COR-L47 (cell line): ENCODE results near the gene RHOC.

Experiments
- DNase-seq: peaks from one replicate; lab custom pipeline; 2025; lab: John Stamatoyannopoulos, UW

RHOC gene

DNA sequence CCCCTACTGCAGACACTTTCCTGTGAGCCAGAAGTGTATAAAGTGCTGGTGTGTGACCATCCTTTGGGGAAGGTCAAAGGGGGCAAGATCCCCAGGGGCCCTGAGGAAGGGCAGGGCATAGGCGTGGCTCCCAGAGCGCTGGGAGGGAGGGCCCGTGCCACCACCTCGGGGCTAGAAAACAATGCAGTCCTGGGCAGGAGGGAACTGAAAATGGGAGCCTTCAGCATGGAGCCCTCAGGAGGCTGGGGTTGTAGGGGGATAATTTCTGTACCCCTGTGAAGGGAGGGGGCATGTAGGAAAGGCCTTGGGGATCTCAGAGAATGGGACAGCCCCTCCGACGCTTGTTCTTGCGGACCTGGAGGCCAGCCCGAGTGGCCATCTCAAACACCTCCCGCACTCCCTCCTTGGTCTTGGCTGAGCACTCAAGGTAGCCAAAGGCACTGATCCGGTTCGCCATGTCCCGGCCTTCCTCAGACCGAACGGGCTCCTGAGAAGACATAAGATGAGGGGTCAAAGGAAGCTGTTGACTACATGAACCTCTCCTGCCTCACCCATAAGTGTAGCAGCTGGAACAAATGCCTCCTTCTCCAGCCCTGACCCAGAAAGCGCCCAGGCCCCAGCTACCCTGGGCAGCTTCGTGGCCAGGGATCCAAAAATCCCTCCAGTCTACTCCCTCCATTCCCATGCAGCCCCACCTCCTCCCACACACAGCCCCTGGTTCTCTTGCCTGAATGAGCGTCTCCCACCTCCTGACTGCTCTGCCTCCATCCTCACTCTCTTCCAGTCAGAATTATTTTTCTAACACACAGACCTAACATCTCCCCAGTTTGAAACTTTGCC, 5.5 kb downstream of the RHOC start:
- DNase-seq: no peak

DNA sequence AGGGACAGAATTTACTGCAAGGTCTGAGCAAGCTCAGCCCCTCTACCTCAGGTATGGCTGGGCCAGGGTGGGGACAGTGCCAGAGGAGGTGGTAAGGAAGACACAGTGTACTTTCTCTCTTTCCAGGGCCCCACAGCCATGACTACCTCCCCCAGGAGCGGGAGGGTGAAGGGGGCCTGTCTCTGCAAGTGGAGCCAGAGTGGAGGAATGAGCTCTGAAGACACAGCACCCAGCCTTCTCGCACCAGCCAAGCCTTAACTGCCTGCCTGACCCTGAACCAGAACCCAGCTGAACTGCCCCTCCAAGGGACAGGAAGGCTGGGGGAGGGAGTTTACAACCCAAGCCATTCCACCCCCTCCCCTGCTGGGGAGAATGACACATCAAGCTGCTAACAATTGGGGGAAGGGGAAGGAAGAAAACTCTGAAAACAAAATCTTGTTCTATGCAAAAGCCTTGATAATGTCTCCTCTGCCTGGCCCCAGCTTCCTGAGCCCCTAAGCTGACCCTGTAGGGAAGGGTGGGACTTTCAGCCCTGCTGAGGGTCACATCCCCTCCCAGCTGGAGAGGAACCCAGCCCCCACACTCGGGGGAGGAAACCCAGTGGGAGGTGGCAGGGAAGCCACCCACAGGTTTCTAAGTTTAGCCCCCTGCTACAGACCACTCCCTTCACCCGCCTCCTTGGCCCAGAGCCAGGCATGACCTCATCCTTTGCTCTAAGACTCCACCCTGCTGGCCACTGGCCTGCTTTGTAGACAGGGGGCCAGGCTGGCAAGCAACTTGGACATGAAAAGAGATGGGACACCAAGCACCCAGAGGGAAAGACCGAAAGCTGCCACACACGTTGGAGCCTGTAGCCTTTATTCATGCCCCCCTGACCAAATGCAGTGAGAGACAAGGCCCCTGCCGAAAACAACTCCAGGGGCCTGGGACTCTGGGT, 6.4 kb downstream of the RHOC start:
- DNase-seq: peak; percentile 78

DNA sequence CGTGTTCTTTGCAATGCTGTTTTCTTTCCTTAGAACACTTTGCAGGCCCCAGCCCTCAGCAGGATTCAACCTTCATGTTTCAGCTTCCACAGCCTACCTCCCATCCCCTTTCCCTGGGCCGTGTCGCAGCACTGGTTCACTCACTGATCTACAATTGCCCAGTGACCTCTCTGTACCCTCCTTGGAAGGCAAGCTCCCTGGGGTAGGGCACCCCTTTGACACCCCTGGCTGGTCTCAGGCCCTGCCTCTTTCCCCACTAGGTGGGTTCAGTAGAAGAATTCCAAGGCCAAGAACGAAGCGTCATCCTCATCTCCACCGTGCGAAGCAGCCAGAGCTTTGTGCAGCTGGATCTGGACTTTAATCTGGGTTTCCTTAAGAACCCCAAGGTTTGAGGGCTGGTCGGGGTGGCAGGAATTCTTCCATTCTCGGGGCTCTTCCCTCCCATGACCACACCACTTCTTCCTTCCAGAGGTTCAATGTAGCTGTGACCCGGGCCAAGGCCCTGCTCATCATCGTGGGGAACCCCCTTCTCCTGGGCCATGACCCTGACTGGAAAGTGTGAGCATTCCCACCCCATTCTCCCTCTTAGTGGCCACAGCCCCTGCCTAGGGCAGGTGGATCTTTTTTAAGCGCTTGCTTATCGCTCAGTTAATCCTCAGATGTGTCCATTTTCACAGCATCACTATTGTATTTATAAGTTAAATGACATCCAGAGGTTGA, 7.3 kb downstream of the RHOC start:
- no peak for DNase-seq

DNA sequence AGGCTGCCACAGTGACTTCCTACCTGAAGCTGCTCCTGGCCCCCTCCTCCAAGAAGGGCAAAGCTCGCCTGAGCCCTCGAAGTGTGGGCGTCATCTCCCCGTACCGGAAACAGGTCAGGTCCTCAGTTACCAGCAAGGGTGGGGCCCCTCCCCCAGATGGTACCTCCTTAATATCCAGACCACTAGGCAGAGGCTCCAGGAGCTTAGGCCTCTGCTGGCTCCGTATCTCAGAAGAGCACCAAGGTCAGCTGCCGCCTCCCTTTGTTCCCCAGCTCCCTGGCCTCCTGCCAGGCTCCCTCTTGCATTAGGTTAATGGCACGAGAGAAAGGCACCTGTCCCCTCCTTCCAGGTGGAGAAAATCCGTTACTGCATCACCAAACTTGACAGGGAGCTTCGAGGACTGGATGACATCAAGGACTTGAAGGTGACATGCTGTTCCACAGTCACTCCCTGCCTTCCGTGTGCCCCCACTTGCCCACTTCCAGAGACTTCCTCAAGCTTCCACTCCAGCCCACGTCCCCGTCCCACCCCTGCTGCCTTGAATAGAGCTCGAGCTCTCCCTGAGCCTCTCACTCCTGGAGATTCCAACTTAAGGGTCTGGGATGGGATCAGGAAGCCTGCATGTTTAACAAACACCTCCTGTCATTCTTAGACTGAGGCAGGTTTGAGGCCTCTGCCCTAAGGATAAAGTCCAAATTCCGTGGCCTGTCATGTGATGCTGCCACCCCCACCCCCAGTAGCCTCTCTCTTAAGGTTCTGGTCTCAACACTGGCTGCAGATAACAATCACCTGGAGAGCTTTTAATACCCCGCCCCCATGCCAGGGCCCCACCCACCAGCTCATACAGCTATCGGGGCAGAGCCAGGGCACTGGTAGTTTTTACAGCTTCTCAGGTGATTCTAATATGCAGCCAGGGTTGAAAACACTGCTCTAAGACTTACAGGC, 8.3 kb downstream of the RHOC start:
- DNase-seq: peak; percentile 69

DNA sequence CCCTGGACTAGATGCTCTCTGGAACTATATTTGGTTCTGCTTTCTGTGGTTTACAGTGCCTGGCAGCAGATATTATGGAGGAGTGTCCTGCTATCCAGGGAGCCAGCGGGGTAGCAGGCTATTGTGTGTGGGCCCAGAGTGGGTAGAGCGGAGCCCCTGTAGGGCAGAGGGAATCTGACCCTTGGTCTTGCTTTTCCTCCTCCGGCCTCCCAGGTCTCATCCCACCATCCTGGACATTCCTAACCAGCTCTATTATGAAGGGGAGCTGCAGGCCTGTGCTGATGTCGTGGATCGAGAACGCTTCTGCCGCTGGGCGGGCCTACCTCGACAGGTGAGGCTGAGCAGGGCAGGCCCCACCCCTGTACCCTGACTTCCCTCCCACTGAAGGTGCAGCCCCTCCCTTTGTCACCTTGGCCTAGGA, 9.1 kb downstream of the RHOC start:
- no peak for DNase-seq

DNA sequence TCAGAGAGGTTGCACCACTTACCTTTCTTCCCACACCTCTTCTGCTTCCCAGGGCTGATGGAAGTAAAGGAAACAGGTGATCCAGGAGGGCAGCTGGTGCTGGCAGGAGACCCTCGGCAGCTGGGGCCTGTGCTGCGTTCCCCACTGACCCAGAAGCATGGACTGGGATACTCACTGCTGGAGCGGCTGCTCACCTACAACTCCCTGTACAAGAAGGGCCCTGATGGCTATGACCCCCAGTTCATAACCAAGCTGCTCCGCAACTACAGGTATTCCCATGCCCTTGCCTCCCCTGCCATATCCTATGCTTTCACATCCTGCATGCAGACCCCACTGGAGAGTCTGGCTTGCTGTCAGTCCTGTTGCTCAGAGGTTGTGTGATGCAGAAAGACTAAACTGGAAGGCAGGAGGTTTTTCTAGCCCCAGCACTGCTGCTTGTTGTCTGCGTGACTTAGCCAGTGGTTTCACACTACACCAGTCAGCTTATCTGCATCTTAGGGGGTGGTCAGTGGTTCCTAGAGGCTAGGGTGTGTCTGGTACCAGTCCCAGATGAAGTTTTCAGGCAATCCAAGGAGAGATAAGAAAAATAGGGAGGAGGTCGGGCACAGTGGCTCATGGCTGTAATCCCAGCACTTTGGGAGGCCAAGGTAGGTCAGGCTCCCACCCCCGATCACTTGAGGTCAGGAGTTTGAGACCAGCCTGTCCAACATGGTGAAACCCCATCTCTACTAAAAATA, 10.2 kb downstream of the RHOC start:
- no peak for DNase-seq

DNA sequence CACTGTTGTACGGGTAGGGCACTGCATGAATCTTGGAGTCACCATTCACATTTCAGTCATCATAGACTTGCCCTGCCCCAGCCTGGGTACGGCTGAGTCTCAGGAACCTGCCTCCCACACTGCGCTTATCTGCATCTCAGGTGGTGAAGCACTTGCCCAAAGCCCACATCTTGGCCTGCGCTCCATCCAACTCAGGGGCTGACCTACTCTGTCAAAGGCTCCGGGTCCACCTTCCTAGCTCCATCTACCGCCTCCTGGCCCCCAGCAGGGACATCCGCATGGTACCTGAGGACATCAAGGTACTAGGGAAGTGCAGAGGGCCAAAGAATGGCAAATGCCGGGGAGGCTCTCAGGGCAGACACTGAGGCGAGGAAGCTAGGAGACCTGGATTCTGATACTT, 11.7 kb downstream of the RHOC start:
- no peak for DNase-seq

DNA sequence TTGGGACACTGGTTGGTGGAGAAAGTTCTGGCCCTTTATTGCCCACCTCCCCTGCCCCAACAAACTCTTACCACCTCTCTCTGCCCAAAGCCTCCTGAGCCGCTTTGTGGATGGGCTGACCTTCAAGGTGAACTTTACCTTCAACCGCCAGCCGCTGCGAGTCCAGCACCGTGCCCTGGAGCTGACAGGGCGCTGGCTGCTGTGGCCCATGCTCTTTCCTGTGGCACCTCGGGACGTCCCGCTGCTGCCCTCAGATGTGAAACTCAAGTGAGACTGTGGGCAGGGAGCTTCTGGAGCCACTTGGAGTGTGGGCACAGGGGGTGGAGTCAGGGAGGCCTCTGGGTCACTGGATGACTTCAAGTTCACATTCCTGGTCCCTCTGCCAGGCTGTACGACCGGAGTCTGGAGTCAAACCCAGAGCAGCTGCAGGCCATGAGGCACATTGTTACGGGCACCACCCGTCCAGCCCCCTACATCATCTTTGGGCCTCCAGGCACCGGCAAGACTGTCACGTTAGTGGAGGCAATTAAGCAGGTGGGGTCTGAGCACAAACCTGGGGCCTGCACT, 12.5 kb downstream of the RHOC start:
- DNase-seq: no peak

DNA sequence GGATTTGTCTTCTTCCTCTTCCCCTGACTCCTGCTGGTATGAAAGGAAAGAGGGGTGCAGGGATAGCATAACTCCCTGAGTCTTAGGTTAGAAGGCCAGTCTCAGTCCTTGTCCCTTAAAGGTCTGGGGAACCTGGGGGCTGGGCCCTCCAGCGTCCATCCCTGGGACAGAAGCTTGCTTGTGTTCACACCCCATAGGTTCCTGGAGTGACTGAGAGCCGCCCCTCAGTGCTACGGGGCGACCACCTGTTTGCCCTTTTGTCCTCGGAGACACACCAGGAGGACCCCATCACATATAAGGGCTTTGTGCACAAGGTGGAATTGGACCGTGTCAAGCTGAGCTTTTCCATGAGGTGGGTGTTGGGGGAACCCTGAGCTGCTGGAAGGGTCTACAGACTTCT, 13.1 kb downstream of the RHOC start:
- DNase-seq: no peak

DNA sequence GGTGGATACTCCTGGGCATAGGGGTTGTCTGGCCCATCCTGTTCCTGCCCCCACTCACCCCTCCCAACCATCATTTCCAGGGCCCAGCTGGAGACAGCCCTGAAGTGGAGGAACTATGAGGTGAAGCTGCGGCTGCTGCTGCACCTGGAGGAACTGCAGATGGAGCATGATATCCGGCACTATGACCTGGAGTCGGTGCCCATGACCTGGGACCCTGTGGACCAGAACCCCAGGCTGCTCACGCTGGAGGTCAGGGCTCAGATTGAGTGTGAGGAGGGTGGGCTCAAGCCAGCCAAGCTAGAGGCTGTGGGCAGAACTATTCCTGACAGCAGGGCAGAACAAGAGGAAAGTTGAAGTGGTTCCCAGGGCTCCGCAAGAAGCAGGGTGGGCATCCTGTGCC, 14.2 kb downstream of the RHOC start:
- DNase-seq: no peak

DNA sequence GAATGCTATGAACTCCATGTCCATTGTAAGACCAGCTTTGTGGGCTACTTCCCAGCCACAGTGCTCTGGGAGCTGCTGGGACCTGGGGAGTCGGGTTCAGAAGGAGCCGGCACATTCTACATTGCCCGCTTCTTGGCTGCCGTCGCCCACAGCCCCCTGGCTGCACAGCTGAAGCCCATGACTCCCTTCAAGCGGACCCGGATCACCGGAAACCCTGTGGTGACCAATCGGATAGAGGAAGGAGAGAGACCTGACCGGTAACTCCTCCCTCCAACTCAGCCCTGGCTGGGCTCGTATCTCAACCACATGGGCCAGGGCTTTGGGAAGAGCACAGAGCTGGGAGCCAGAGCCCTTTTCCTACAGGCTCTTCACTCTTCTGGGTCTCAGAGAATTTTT, 17.1 kb downstream of the RHOC start:
- DNase-seq: no peak

DNA sequence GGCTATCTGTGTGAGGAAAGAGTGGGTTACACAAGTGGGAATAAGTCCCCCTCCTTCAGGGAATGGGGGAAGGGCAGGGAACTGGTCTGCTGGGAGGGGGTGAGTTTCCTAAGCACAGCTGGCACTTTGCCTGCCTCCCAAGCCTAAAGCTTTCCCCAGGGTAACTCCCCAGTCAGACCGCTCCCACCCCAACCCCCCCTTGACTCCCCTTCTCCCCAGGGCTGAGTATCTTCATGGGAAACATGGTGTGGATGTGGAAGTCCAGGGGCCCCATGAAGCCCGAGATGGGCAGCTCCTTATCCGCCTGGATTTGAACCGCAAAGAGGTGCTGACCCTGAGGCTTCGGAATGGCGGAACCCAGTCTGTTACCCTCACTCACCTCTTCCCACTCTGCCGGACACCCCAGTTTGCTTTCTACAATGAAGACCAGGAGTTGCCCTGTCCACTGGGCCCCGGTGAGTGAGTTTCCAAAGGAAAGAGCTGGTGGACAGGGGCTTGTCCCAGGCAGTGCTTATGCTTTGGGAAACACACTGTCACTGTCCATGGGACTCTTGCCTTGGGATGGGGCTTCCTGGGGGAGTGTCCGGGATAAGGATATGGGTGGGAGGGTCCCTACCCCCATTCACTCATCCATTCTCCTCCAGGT, 17.6 kb downstream of the RHOC start:
- DNase-seq: no peak

DNA sequence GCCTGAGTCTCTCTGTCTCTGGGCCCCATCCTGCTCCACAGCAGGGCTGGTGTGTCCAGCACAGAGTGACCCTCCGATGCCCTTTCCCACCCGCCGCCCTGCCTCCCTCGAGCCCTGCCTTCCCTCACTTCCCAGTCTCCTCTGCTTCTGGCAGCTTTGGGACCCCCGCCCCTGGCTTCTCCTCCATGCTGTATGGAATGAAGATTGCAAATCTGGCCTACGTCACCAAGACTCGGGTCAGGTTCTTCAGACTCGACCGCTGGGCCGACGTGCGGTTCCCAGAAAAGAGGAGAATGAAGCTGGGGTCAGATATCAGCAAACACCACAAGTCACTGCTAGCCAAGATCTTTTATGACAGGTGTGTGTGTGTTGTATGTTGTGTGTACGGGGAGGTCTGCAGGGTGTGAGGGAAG, 18.1 kb downstream of the RHOC start:
- no peak for DNase-seq

DNA sequence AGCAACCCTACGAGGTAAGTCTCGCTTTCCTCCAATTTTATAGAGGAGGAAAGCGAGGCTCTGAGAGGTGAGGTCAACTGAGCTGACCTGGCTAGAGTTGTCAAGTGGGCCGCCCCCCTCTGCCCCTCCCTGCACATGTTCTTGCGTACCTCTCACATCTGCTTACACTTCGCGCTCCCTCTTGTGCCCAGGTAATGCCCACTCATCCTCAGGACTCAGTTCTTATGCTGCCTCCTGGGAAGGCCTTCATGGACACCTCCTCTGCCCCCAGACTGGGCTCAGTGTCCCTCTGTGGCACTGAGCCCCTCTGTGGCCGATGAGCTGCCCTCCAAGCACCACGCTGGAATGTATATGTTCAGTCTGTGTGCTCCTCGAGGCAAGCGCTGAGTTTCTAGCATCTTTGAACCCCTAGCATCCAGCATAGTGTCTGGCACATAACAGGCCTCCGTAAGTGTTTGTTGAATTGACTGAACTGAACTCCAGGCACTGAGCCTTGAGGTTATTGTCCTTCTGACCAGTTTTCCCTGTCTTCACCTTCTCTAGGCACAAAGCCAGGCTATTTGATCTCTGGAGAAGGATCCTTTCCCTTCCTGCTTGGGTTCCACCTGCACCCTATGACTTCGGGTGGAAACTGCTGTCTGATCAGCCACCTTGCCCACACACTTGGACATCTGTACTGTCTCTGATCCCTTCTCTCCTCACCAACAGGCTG, 19.0 kb downstream of the RHOC start:
- DNase-seq: no peak

DNA sequence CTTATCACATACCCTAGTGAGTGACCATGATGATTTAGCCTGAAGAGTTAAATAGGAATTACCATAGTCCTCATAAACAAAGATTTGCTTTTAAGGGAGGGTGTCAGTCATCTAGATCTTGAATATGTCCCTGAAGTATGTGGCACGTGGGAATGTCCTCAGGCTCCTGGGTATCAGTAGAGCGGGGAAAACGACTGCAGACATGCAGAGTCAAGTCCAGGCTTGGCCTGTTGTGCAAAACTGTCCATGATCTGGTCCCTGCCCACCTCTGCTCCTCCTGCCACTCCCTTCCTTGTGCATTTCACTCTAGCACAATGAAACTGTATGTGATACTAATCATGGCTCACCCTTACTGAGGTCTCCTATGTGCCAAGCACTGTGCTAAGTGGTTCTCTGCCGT, 19.6 kb downstream of the RHOC start:
- DNase-seq: no peak

DNA sequence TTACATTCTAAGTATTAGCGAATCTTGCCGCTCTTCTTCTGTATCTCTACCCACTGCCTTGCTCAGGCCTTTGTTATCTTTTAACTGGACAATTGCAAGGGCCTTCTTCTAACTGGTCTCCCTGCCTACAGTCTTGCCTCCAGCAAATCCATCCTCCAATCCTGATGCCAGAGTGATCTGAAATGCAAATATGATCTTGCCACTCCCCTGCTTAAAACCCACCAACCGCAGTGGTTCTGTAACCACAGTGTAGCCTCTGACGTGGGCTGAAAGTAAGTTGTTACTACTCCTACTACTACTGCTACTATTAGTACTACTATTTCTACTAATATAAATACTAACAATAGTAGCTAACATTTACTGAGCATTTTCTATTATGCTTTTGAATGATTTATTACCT, 20.1 kb downstream of the RHOC start:
- DNase-seq: no peak

DNA sequence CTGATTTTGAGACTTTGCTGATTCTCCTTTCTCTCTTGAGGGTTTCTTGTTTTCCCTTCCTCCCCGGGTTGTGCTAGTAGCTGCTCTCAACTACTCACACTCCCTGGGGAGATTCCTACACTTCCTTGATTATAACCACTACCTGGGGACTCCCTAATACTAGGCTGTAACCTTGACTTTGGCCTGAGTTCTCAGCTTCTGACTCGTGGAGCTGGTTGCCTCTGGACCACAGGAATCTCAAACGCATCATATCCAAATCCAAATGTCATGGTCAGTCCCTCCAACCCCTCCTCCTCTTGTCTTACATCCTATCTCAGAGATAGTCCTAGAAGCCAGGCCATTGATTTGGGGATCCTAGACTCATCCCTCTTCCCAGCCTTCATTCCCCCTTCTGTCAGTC, 20.5 kb downstream of the RHOC start:
- no peak for DNase-seq

DNA sequence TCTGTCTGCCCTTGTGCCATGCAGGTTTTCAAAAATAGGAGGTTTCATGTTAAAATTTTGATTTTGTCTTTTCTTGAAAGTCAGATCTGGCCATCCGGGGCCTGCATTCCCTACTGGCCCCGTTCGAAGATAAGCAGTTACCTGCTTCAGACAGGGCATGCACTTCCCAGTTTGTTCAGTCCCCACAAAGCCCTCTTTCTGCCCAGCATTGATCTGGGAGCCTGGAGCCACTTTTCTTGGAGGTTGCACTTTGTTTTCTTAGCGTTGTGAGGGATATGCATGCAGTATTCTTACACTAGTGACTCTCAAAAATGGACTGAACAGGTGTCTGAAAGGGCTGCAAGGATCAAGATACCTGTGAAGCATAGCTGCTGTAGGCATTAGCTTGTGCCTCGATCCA, 21.0 kb downstream of the RHOC start:
- no peak for DNase-seq

DNA sequence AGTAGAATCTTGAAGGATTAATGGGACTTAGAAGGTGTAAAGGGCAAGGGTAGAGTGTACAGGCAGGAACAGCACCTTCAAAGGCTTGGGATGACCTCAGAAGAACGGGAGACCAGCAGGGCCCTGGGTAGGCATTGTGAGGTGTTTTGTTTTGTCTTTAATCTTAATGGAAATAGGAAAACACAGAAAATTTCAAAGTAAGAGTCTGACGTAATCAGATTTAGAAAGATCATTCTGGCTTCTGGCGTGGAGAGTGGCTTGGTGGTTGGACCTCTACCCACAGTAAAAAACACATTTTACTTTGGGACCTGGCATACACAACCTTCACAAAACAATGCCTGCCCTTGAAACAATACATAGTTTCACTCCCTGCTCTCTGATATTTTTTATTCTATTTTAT, 28.3 kb downstream of the RHOC start:
- no peak for DNase-seq
